GM21447 (cell line): ENCODE results near the gene PSMB2.
A peak's percentile ranks its signal among the peaks of the same experiment; 100 is the strongest.

Experiments
- ATAC-seq: cut with Tn5 transposase; IDR thresholded peaks from one replicate; pipeline ENCODE4 v1.9.1; 2021; ENCODE audit not compliant: unreplicated experiment

PSMB2 gene

GRCh38 chr1:35573198-35574124, 67.9 kb downstream of the PSMB2 start, which contains the start of gene TFAP2E:
Gene TFAP2E (plus strand): TSS chr1:35573314. CDS start chr1:35573578, 264 bp downstream.
- ATAC-seq, result no peak

- ATAC-seq, result no peak
These were observed 69.0 kb downstream of the PSMB2 start for GRCh38 chr1:35572296-35572695.

GRCh38 chr1:35571263-35571662, 70.1 kb downstream of the PSMB2 start:
- no peak for ATAC-seq

GRCh38 chr1:35570589-35571137, 70.7 kb downstream of the PSMB2 start:
- no peak for ATAC-seq

GRCh38 chr1:35569936-35570335, 71.4 kb downstream of the PSMB2 start:
- no peak for ATAC-seq

GRCh38 chr1:35568975-35569395, 72.3 kb downstream of the PSMB2 start:
- ATAC-seq, result no peak

- no peak for ATAC-seq
These were observed 73.3 kb downstream of the PSMB2 start for GRCh38 chr1:35567947-35568558.

GRCh38 chr1:35565742-35566133, 75.6 kb downstream of the PSMB2 start:
- no peak for ATAC-seq

- no peak for ATAC-seq
These were observed 76.2 kb downstream of the PSMB2 start for GRCh38 chr1:35564884-35565741.

GRCh38 chr1:35564037-35564883, 77.1 kb downstream of the PSMB2 start:
- peak; percentile 52 for ATAC-seq

GRCh38 chr1:35563166-35563565, 78.2 kb downstream of the PSMB2 start:
- ATAC-seq, result no peak

- no peak for ATAC-seq
These were observed 79.2 kb downstream of the PSMB2 start for GRCh38 chr1:35561972-35562680.

GRCh38 chr1:35561297-35561971, 79.9 kb downstream of the PSMB2 start:
- ATAC-seq, result no peak

- no peak for ATAC-seq
These were observed 80.8 kb downstream of the PSMB2 start for GRCh38 chr1:35560256-35561225.

- ATAC-seq, result no peak
These were observed 81.9 kb downstream of the PSMB2 start for GRCh38 chr1:35559317-35559944.

- ATAC-seq, result no peak
These were observed 82.7 kb downstream of the PSMB2 start for GRCh38 chr1:35558374-35559316.
